KMS-11 (cell line): ENCODE results near the gene RAB35.

Experiments
- H2AFZ ChIP-seq: fragments of 200-600 bp; sonication (generic); 2 replicates; pipeline ENCODE4 v1.6.1; 2016; ENCODE audit warnings: antibody characterized with exemption, mixed run types, low read depth
- H3K27ac ChIP-seq: fragments of 200-600 bp; sonication (generic); 2 replicates; pipeline ENCODE4 v1.6.1; 2016; ENCODE audit warnings: mild to moderate bottlenecking, mixed run types
- H3K27me3 ChIP-seq: fragments of 200-600 bp; sonication (generic); 2 replicates; pipeline ENCODE4 v1.6.1; 2017; ENCODE audit warnings: mild to moderate bottlenecking, low read depth, mixed run types, moderate library complexity; ENCODE audit not compliant: insufficient read depth
- H3K36me3 ChIP-seq: fragments of 200-600 bp; sonication (generic); 2 replicates; pipeline ENCODE4 v1.6.1; 2017; ENCODE audit warnings: mild to moderate bottlenecking, mixed run types; ENCODE audit not compliant: insufficient read depth
- H3K4me1 ChIP-seq: fragments of 200-600 bp; sonication (generic); 2 replicates; pipeline ENCODE4 v1.6.1; 2016; ENCODE audit warnings: mild to moderate bottlenecking, low read depth, mixed run types; ENCODE audit not compliant: poor library complexity, severe bottlenecking
- H3K4me2 ChIP-seq: fragments of 200-600 bp; sonication (generic); 2 replicates; pipeline ENCODE4 v1.7.0; 2016; ENCODE audit warnings: mild to moderate bottlenecking, mixed run types
- H3K4me3 ChIP-seq: fragments of 200-600 bp; sonication (generic); IDR thresholded peaks from 2 replicates; pipeline ENCODE4 v1.6.1; 2017; ENCODE audit warnings: low read depth, low read length, mixed read lengths; ENCODE audit not compliant: insufficient read depth
- H3K79me2 ChIP-seq: fragments of 200-600 bp; sonication (generic); 2 replicates; pipeline ENCODE4 v1.6.1; 2016; ENCODE audit warnings: low read depth, mixed run types; ENCODE audit not compliant: insufficient read depth
- H3K9ac ChIP-seq: fragments of 200-600 bp; sonication (generic); 2 replicates; pipeline ENCODE4 v1.6.1; 2016; ENCODE audit warnings: mild to moderate bottlenecking, mixed run types
- H4K20me1 ChIP-seq: fragments of 200-600 bp; sonication (generic); 2 replicates; pipeline ENCODE4 v1.6.1; 2016; ENCODE audit warnings: mild to moderate bottlenecking, mixed run types; ENCODE audit not compliant: insufficient read depth
- CTCF ChIP-seq: fragments of 200-600 bp; sonication (generic); conservative IDR thresholded peaks from 2 replicates; pipeline ENCODE4 v1.6.1; 2017; ENCODE audit warnings: low read depth, mild to moderate bottlenecking, antibody characterized with exemption, low read length, moderate library complexity, mixed read lengths

The RAB35 gene

GRCh38 chr12:120100630-120101029 is 15.9 kb downstream of the RAB35 start:
- H3K79me2 ChIP-seq, result peaks cover 19% of the 10 kb centered on the region; the same call in 1 of the 2 replicates
- no peak overlapping the region for H3K4me3 ChIP-seq
- H4K20me1 ChIP-seq, result no peaks in the 10 kb centered on the region
- peaks cover 29% of the 10 kb centered on the region for H3K4me1 ChIP-seq
- H3K4me2 ChIP-seq, result peak overlapping the region; percentile 82; the same call in 1 of the 2 replicates
- TF ChIP-seq CTCF, result no peak
- H3K27ac ChIP-seq, result no peak overlapping the region; the same call in 1 of the 2 replicates
- no peak overlapping the region for H3K9ac ChIP-seq
- no peaks in the 10 kb centered on the region for H3K36me3 ChIP-seq
- no peak overlapping the region for H2AFZ ChIP-seq
- no peaks in the 10 kb centered on the region for H3K27me3 ChIP-seq

- Histone ChIP-seq H2AFZ (no peak overlapping the region), H3K27ac (no peak overlapping the region), H3K4me3 (no peak overlapping the region), H3K4me1 (peaks cover 29% of the 10 kb centered on the region), H4K20me1 (no peaks in the 10 kb centered on the region), H3K27me3 (no peaks in the 10 kb centered on the region), H3K36me3 (no peaks in the 10 kb centered on the region), H3K4me2 (no peak overlapping the region), H3K79me2 (peaks cover 19% of the 10 kb centered on the region; the same call in 1 of the 2 replicates), H3K9ac (no peak overlapping the region)
- TF ChIP-seq CTCF, result no peak
Observed at GRCh38 chr12:120099738-120100137, 16.8 kb downstream of the RAB35 start.

DNA sequence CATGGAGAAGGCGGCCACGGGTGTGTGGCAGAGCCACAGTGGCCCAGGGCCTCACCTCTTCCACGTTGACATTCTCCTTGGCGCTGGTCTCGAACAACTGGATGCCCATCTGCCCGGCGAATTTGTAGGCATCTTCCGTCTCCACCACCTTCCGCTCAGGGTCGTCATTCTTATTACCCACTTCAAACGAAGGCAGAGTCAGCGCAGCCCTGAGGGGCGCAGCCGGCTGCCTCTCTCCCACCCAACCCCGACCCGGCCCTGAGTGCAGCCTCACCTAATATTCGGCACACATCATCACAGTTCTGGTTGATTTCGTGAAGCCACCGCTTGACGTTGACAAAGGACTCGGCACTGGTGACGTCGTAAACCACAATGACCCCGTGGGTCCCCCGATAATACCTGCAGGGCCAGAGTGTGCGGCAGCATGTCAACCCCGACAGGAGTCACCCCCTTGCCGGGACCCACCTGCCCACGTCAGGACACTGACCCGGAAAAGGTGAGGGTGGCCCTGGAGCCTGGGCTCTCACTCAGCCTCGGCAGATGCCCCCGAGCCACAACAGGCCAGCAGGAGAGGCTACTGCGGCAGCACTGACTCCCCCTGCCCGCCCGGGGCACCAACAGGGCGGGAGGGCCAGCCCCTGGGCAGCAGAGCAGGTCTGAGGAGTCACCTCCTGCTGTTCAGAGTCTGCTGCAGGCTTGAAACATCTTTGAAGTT is 17.6 kb downstream of the RAB35 start:
- Histone ChIP-seq H4K20me1 (no peaks in the 10 kb centered on the region), H3K36me3 (no peaks in the 10 kb centered on the region), H3K4me2 (no peak overlapping the region), H3K4me1 (peaks cover 29% of the 10 kb centered on the region), H3K9ac (no peak overlapping the region), H3K27me3 (no peaks in the 10 kb centered on the region), H3K4me3 (no peak overlapping the region), H2AFZ (no peak overlapping the region), H3K79me2 (peaks cover 19% of the 10 kb centered on the region; the same call in 1 of the 2 replicates), H3K27ac (no peak overlapping the region)
- no peak for TF ChIP-seq CTCF

GRCh38 chr12:120096671-120097202 is 19.8 kb downstream of the RAB35 start:
- Histone ChIP-seq H3K4me3 (no peak overlapping the region), H3K27me3 (no peaks in the 10 kb centered on the region), H3K79me2 (peaks cover 18% of the 10 kb centered on the region; the same call in 1 of the 2 replicates), H3K36me3 (no peaks in the 10 kb centered on the region), H2AFZ (no peak overlapping the region), H3K4me1 (peaks cover 18% of the 10 kb centered on the region), H3K27ac (no peak overlapping the region), H4K20me1 (no peaks in the 10 kb centered on the region), H3K4me2 (no peak overlapping the region), H3K9ac (no peak overlapping the region)
- no peak for TF ChIP-seq CTCF
